ENCODE data around the gene NME9. TPM values are rescaled to one million over a fixed set of nuclear protein-coding genes. Genes with fewer than 3 reads are reported as not detected.

NME9 gene
- total and polyA plus RNA-seq, 2 of the 4 experiments (the other 2 are of a cell fraction) = not detected

- no peak overlapping the region for H4K8ac ChIP-seq (ENCODE audit: low read depth in 2 of 2, low read length in 2 of 2)
- H3K14ac ChIP-seq (replicated peaks; ENCODE audit: low read depth, low read length) = no peak overlapping the region
- no peaks in the 10 kb centered on the region for H3K9me3 ChIP-seq (ENCODE audit: control insufficient read depth, insufficient read depth, low read length)
- dilution Hi-C loops (cut with HindIII; ENCODE audit: low sequenced_read_pairs, unreplicated experiment) = no loop called here
- no peaks in the 10 kb centered on the region for H3K27me3 ChIP-seq (ENCODE audit: control insufficient read depth, insufficient read depth, low read length)
- no peak overlapping the region for H3K4ac ChIP-seq (ENCODE audit: low read depth, low read length)
- WGBS, 2 experiments (ENCODE audit: extremely low coverage in 2 of 2, insufficient read length in 1 of 2) = no CpG with 5 or more reads among the region's 7 CpGs
- ATAC-seq (ENCODE audit: low read depth) (no peak), DNase-seq (no peak)
- H4K91ac ChIP-seq (ENCODE audit: insufficient read depth, low read depth, low read length) = no peak overlapping the region
- CTCF ChIA-PET = no interaction called here
- H2BK120ac ChIP-seq (ENCODE audit: low read depth, low read length) = no peak overlapping the region
- peaks cover 16% of the 10 kb centered on the region for H4K20me1 ChIP-seq (ENCODE audit: insufficient read depth, low read length)
- H3K27ac ChIP-seq (ENCODE audit: insufficient read depth, low read length) = no peak overlapping the region
- no peak overlapping the region; the same call in 1 of the 2 replicates for H3K23ac ChIP-seq (ENCODE audit: low read depth, low read length)
- H2BK20ac ChIP-seq (ENCODE audit: low read depth, low read length) = no peak overlapping the region
- H3K36me3 ChIP-seq (ENCODE audit: control insufficient read depth, insufficient read depth, low read length) = peaks cover 5% of the 10 kb centered on the region
- H3K9ac ChIP-seq (ENCODE audit: low read depth, low read length) = no peak overlapping the region
- H3K18ac ChIP-seq (ENCODE audit: low read depth, low read length) = no peak overlapping the region
- H2AK5ac ChIP-seq (ENCODE audit: low read depth, low read length) = no peak overlapping the region
- no peak overlapping the region for H2BK5ac ChIP-seq (ENCODE audit: low read depth, low read length, poor library complexity, severe bottlenecking)
- no peak overlapping the region for H2AFZ ChIP-seq (replicated peaks; ENCODE audit: low read length, poor library complexity)
- no peak for TF ChIP-seq CTCF (conservative IDR thresholded peaks at IDR 0.05; ENCODE audit: low read depth, low read length)
- no peak for TF ChIP-seq ELK1 (IDR thresholded peaks at IDR 0.05; ENCODE audit: borderline replicate concordance, low read depth, low read length)
- TF ChIP-seq FOS (IDR thresholded peaks at IDR 0.05; ENCODE audit: low read depth, low read length) = no peak
- no peak for TF ChIP-seq POLR2A (IDR thresholded peaks at IDR 0.05; ENCODE audit: low read depth, low read length)
- TF ChIP-seq CHD1 (IDR thresholded peaks at IDR 0.05; ENCODE audit: low read depth, low read length) = no peak
- no peak for TF ChIP-seq BHLHE40 (IDR thresholded peaks at IDR 0.05; ENCODE audit: low read depth, low read length)
- H3K4me2 ChIP-seq (ENCODE audit: low read depth, low read length) = no peak overlapping the region
- no peak overlapping the region for H3K4me3 ChIP-seq (ENCODE audit: insufficient read depth, low read depth, low read length)
- BruUV-seq (replicated peaks) = no TSS peak
- H4K5ac ChIP-seq (ENCODE audit: low read depth, low read length) = no peak overlapping the region
- no peak overlapping the region for H2BK15ac ChIP-seq (ENCODE audit: low read depth, low read length)
- POLR2A ChIA-PET (ENCODE audit: unreplicated experiment) = no interaction called here
- peaks cover 19% of the 10 kb centered on the region for H3K9me1 ChIP-seq (ENCODE audit: insufficient read depth, low read length)
- in situ Hi-C loops (cut with MboI; ENCODE audit: low sequenced_read_pairs) = no loop called here
- no peak overlapping the region for H3K56ac ChIP-seq (ENCODE audit: extremely low read depth, insufficient read depth, low read length)
- peaks cover 11 to 60% of the 10 kb centered on the region in 2 experiments for H3K79me1 ChIP-seq (ENCODE audit: low read depth in 1 of 2, low read length in 2 of 2)
- no peak overlapping the region for H2AK9ac ChIP-seq (replicated peaks; ENCODE audit: low read depth, low read length, poor library complexity)
- intact Hi-C loops (cut with micrococcal nuclease) = loop anchor here (1.0 kb wide), 1 partner anchor 9 kb away; no protein-coding TSS in a partner anchor
- peaks cover 8% of the 10 kb centered on the region; the same call in 1 of the 2 replicates for H3K4me1 ChIP-seq (ENCODE audit: control insufficient read depth, insufficient read depth, low read length)
These were observed 27.2 kb upstream of the NME9 start for GRCh38 chr3:138356730-138357405.

Data from IMR-90 (cell line).